HG02610 (cell line): ENCODE results near the gene ACCSL.

Experiments used
- ATAC-seq: cut with Tn5 transposase; IDR thresholded peaks from one replicate; pipeline ENCODE4 v1.9.1; 2021; ENCODE audit warnings: mild to moderate bottlenecking, moderate library complexity; ENCODE audit not compliant: unreplicated experiment

The ACCSL gene

GRCh38 chr11:44017443-44018126, 30.2 kb upstream of the ACCSL start:
- ATAC-seq: no peak

GRCh38 chr11:44018127-44018521, 29.7 kb upstream of the ACCSL start:
- no peak for ATAC-seq

- no peak for ATAC-seq
These were observed 29.0 kb upstream of the ACCSL start for GRCh38 chr11:44018829-44019228.

- ATAC-seq: no peak
These were observed 22.8 kb upstream of the ACCSL start for GRCh38 chr11:44024977-44025376.

- ATAC-seq: no peak
These were observed 22.1 kb upstream of the ACCSL start for GRCh38 chr11:44025727-44026126.

GRCh38 chr11:44028401-44028800, 19.4 kb upstream of the ACCSL start:
- ATAC-seq: no peak

GRCh38 chr11:44028816-44029506, 18.8 kb upstream of the ACCSL start:
- no peak for ATAC-seq

GRCh38 chr11:44029507-44029845, 18.3 kb upstream of the ACCSL start:
- ATAC-seq: no peak

GRCh38 chr11:44029977-44030911, 17.5 kb upstream of the ACCSL start:
- ATAC-seq: no peak

- ATAC-seq: no peak
These were observed 16.8 kb upstream of the ACCSL start for GRCh38 chr11:44030996-44031395.

- no peak for ATAC-seq
These were observed 16.2 kb upstream of the ACCSL start for GRCh38 chr11:44031549-44031948.

GRCh38 chr11:44032299-44033085, 15.3 kb upstream of the ACCSL start:
- ATAC-seq: no peak

GRCh38 chr11:44033411-44033850, 14.3 kb upstream of the ACCSL start:
- no peak for ATAC-seq

- no peak for ATAC-seq
These were observed 13.9 kb upstream of the ACCSL start for GRCh38 chr11:44033856-44034255.

- ATAC-seq: no peak
These were observed 13.1 kb upstream of the ACCSL start for GRCh38 chr11:44034639-44035038.

- no peak for ATAC-seq
These were observed 10.7 kb upstream of the ACCSL start for GRCh38 chr11:44036811-44037657.

GRCh38 chr11:44037658-44037998, 10.2 kb upstream of the ACCSL start:
- ATAC-seq: no peak

GRCh38 chr11:44043157-44043556, 4.6 kb upstream of the ACCSL start:
- no peak for ATAC-seq

GRCh38 chr11:44046182-44046581, 1.6 kb upstream of the ACCSL start:
- no peak for ATAC-seq

- ATAC-seq: no peak
These were observed 483 bp upstream of the ACCSL start for GRCh38 chr11:44047298-44047697.
